HEK293T (cell line): Measurements from ENCODE around the gene LASP1NB.

Experiments
- ARNT ChIP-seq: fragments of 450-650 bp; IDR thresholded peaks from 2 replicates; pipeline ENCODE4 v1.6.1; 2017; ENCODE audit warnings: mild to moderate bottlenecking
- BHLHE40 ChIP-seq: fragments of 450-650 bp; IDR thresholded peaks from 2 replicates; pipeline ENCODE4 v1.6.1; 2016; ENCODE audit warnings: mild to moderate bottlenecking, moderate library complexity, borderline replicate concordance
- FOXM1 ChIP-seq: fragments of 450-650 bp; IDR thresholded peaks from 2 replicates; pipeline ENCODE4 v1.6.1; 2017; ENCODE audit warnings: mild to moderate bottlenecking, borderline replicate concordance
- HDGF ChIP-seq: fragments of 450-650 bp; IDR thresholded peaks from 2 replicates; pipeline ENCODE4 v1.6.1; 2017; ENCODE audit warnings: antibody characterized with exemption, borderline replicate concordance
- LEF1 ChIP-seq: fragments of 450-650 bp; IDR thresholded peaks from 2 replicates; pipeline ENCODE4 v1.6.1; 2017; ENCODE audit warnings: mild to moderate bottlenecking, borderline replicate concordance

DNA sequence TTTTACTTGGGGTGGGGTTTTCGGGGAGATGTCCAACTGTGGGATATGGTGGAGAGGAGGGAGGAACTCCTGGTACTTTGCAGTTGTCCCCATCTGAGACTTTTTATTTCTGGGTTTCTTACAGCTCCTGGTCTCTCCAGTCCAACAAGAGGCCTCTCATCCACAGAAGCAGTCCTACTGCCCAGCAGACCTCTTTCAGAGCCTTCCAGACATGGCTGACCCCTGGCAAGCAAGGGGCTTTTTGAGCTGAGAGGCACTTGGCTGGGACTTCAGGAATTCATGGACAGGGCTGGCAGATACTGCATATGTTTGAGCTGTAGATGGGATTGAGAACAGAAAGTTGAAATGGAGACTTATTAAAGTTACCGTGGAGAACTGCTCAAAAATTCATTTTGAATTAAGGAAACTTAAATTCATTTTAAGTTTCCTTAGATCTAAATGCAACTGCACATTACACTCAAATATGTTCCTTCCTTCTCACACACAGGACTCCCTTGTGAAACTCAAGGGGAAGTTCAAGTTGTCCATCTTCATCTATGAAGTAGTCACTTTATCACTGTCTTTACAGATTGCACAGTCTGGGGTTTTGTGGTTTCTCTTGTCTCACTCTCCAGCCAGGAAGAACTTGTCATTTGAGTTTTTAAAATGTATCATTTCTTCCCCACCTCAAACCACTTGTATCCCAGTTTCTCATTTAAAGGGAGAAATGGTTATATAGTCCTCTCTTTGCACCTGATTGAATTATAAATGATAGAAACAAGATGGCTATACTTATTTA is 1.1 kb downstream of the LASP1NB start:
- no peak for TF ChIP-seq HDGF
- TF ChIP-seq BHLHE40: no peak
- no peak for TF ChIP-seq LEF1
- no peak for TF ChIP-seq FOXM1
- no peak for TF ChIP-seq ARNT
